Measurements from ENCODE around the gene FUT3. TPM values are rescaled to one million over a fixed set of nuclear protein-coding genes. Genes with fewer than 3 reads are reported as not detected.
A peak's percentile ranks its signal among the peaks of the same experiment; 100 is the strongest.

The FUT3 gene
- total and polyA plus RNA-seq, 9 of the 15 experiments (the other 6 are each of a cell fraction or from before 2014, with no cell fraction given) = 0.09 TPM; not detected in 8

DNA sequence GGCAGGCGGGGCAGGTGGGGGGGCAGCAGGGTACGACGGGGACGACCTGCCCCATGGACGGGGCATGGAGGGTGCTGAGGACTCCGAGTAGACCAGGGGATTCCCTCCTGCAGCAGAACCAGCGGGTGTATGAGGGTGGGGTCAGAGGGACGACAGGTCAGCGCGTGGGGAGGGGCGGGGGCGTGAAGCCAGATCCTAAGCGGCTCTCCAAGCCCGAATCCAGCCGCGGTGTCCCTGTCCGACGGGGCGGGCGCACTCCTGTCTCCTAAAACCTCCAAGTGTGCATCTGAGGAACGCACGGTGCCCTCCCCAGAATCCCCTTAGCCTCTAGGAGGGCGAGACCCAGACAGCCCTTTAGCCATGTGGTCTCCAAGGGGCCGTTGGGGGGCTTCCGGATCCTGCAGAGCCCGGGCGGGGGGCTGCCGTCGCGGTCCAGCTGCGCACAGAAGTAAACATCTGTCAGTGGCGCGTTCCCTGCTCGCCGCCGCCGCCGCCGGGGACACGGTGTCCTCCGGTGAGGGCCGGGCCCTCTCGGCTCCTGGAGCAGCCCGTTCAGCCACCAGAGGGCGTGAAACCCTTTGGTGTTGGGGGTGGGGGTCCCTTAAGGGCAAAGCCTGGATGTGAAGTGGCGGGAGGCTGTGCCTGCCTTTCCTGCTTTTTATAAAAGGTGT is 45.7 kb downstream of the FUT3 start (continued):
- TF ChIP-seq ZNF124 (CRISPR knock-in tag; IDR thresholded peaks at IDR 0.05) (no peak), ZNF143 (CRISPR knock-in tag; IDR thresholded peaks at IDR 0.05) (no peak), ZNF212 (CRISPR knock-in tag; IDR thresholded peaks at IDR 0.05) (no peak), ZFP1 (CRISPR knock-in tag; IDR thresholded peaks at IDR 0.05) (no peak), CBFB (CRISPR knock-in tag; IDR thresholded peaks at IDR 0.05) (0 out of 2 replicates have a peak, but pooled peaks have one; percentile 33), SMC3 (conservative IDR thresholded peaks at IDR 0.05; ENCODE audit: insufficient read depth, low read depth, low read length) (peak; percentile 72), TBP (optimal IDR thresholded peaks at IDR 0.05; ENCODE audit: low read depth, low read length) (no peak), ZFX (CRISPR knock-in tag; IDR thresholded peaks at IDR 0.05) (peak; percentile 59), HIVEP1 (CRISPR knock-in tag; IDR thresholded peaks at IDR 0.05) (no peak), OTX1 (CRISPR knock-in tag; IDR thresholded peaks at IDR 0.05) (no peak)
- TF ChIP-seq, protein P1, sequence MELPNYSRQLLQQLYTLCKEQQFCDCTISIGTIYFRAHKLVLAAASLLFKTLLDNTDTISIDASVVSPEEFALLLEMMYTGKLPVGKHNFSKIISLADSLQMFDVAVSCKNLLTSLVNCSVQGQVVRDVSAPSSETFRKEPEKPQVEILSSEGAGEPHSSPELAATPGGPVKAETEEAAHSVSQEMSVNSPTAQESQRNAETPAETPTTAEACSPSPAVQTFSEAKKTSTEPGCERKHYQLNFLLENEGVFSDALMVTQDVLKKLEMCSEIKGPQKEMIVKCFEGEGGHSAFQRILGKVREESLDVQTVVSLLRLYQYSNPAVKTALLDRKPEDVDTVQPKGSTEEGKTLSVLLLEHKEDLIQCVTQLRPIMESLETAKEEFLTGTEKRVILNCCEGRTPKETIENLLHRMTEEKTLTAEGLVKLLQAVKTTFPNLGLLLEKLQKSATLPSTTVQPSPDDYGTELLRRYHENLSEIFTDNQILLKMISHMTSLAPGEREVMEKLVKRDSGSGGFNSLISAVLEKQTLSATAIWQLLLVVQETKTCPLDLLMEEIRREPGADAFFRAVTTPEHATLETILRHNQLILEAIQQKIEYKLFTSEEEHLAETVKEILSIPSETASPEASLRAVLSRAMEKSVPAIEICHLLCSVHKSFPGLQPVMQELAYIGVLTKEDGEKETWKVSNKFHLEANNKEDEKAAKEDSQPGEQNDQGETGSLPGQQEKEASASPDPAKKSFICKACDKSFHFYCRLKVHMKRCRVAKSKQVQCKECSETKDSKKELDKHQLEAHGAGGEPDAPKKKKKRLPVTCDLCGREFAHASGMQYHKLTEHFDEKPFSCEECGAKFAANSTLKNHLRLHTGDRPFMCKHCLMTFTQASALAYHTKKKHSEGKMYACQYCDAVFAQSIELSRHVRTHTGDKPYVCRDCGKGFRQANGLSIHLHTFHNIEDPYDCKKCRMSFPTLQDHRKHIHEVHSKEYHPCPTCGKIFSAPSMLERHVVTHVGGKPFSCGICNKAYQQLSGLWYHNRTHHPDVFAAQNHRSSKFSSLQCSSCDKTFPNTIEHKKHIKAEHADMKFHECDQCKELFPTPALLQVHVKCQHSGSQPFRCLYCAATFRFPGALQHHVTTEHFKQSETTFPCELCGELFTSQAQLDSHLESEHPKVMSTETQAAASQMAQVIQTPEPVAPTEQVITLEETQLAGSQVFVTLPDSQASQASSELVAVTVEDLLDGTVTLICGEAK (IDR thresholded peaks at IDR 0.05) = 0 out of 2 replicates have a peak, but pooled peaks have one; percentile 28
- TF ChIP-seq, protein P1 (CRISPR knock-in tag; IDR thresholded peaks at IDR 0.05) = no peak
- TF ChIP-seq, protein P2, sequence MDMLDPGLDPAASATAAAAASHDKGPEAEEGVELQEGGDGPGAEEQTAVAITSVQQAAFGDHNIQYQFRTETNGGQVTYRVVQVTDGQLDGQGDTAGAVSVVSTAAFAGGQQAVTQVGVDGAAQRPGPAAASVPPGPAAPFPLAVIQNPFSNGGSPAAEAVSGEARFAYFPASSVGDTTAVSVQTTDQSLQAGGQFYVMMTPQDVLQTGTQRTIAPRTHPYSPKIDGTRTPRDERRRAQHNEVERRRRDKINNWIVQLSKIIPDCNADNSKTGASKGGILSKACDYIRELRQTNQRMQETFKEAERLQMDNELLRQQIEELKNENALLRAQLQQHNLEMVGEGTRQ (CRISPR knock-in tag; IDR thresholded peaks at IDR 0.05) = no peak
- TF ChIP-seq, protein P3, sequence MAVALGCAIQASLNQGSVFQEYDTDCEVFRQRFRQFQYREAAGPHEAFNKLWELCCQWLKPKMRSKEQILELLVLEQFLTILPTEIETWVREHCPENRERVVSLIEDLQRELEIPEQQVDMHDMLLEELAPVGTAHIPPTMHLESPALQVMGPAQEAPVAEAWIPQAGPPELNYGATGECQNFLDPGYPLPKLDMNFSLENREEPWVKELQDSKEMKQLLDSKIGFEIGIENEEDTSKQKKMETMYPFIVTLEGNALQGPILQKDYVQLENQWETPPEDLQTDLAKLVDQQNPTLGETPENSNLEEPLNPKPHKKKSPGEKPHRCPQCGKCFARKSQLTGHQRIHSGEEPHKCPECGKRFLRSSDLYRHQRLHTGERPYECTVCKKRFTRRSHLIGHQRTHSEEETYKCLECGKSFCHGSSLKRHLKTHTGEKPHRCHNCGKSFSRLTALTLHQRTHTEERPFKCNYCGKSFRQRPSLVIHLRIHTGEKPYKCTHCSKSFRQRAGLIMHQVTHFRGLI (CRISPR knock-in tag; IDR thresholded peaks at IDR 0.05) = no peak
- TF ChIP-seq, protein P4, sequence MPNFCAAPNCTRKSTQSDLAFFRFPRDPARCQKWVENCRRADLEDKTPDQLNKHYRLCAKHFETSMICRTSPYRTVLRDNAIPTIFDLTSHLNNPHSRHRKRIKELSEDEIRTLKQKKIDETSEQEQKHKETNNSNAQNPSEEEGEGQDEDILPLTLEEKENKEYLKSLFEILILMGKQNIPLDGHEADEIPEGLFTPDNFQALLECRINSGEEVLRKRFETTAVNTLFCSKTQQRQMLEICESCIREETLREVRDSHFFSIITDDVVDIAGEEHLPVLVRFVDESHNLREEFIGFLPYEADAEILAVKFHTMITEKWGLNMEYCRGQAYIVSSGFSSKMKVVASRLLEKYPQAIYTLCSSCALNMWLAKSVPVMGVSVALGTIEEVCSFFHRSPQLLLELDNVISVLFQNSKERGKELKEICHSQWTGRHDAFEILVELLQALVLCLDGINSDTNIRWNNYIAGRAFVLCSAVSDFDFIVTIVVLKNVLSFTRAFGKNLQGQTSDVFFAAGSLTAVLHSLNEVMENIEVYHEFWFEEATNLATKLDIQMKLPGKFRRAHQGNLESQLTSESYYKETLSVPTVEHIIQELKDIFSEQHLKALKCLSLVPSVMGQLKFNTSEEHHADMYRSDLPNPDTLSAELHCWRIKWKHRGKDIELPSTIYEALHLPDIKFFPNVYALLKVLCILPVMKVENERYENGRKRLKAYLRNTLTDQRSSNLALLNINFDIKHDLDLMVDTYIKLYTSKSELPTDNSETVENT (CRISPR knock-in tag; IDR thresholded peaks at IDR 0.05) = peak; percentile 18; the same call in 1 of the 2 replicates

Data from K562 (cell line).